ENCODE data around the gene TGM1. TPM values are rescaled to one million over a fixed set of nuclear protein-coding genes. Genes with fewer than 3 reads are reported as not detected.

The TGM1 gene
- total RNA-seq, 2 donors from 2014 or later = 0.40 to 3.9 TPM

DNA sequence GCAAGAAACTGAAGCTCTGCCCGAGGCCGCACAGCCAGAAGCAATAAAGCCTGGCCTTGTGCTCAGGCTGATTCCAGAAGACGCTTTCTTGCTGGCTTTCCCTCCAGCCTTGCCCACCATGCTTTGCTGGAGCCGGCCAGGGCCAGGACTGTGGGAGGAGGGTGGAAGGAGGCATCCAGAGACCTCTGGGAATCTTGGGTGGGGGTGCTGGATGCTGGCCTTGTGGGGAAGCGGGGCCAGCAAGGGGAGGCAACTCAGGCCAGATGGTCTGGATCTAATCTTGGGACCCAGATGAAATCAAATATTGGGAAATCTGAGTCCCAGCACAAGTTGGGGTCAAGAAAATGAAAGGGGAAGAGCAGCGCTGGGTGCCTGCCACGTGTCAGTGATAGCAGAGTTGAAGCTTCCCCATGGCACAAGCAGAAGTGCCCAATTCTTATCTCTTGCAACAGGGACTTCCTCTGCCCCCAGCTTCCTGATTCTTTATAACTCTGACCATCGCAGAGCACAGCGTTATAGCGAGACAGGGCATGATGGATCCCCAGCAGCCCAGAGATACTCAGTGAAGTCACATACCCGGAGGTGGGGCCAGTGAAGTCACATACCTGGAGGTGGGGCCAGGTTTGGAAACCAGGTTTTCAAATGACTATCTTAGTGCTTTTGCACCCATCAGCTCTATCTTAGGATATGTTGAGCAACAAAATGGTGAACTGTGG is 14.8 kb upstream of the TGM1 start:
- Histone ChIP-seq H3K9ac (ENCODE audit: low read depth in 2 of 2, low read length in 2 of 2) (no peak overlapping the region), H3K36me3 (no peaks in the 10 kb centered on the region), H3K27ac (peak overlapping the region; percentile 52), H3K27me3 (no peaks in the 10 kb centered on the region), H3K9me3 (no peaks in the 10 kb centered on the region), H3K4me1 (no peaks in the 10 kb centered on the region), H3K4me3 (no peak overlapping the region)
- intact Hi-C loops (cut with DNase I) = no loop called here
- DNase-seq = peak; percentile 29
- TF ChIP-seq, protein P1, sequence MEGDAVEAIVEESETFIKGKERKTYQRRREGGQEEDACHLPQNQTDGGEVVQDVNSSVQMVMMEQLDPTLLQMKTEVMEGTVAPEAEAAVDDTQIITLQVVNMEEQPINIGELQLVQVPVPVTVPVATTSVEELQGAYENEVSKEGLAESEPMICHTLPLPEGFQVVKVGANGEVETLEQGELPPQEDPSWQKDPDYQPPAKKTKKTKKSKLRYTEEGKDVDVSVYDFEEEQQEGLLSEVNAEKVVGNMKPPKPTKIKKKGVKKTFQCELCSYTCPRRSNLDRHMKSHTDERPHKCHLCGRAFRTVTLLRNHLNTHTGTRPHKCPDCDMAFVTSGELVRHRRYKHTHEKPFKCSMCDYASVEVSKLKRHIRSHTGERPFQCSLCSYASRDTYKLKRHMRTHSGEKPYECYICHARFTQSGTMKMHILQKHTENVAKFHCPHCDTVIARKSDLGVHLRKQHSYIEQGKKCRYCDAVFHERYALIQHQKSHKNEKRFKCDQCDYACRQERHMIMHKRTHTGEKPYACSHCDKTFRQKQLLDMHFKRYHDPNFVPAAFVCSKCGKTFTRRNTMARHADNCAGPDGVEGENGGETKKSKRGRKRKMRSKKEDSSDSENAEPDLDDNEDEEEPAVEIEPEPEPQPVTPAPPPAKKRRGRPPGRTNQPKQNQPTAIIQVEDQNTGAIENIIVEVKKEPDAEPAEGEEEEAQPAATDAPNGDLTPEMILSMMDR (IDR thresholded peaks at IDR 0.05) = no peak

DNA sequence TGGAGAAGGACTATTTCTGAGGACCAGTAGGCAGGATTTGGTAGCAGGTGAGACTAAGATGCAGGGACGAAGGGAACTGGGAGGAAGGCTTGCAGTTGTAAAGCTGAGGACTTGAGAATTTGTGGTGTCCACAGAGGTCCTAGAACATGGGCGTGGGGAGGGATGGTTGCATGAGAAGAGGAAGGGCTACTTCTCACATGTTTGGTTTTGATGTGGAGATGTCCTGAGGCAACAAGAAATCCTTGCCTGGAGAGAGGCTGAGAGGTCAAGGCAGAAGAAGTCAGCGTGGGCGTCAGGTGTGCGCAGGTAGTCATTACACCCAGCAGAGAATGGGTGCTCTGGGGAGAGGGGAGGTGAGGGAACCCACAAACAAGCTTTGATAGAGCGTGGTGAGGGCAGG is 14.1 kb upstream of the TGM1 start:
- Histone ChIP-seq H3K9me3 (no peaks in the 10 kb centered on the region), H3K27ac (peak overlapping the region; percentile 52), H3K36me3 (no peaks in the 10 kb centered on the region), H3K4me1 (no peaks in the 10 kb centered on the region), H3K4me3 (no peak overlapping the region), H3K9ac (ENCODE audit: low read depth in 2 of 2, low read length in 2 of 2) (no peak overlapping the region), H3K27me3 (no peaks in the 10 kb centered on the region)
- intact Hi-C loops (cut with DNase I) = no loop called here
- TF ChIP-seq, protein P1 (IDR thresholded peaks at IDR 0.05) = no peak
- DNase-seq = no peak

DNA sequence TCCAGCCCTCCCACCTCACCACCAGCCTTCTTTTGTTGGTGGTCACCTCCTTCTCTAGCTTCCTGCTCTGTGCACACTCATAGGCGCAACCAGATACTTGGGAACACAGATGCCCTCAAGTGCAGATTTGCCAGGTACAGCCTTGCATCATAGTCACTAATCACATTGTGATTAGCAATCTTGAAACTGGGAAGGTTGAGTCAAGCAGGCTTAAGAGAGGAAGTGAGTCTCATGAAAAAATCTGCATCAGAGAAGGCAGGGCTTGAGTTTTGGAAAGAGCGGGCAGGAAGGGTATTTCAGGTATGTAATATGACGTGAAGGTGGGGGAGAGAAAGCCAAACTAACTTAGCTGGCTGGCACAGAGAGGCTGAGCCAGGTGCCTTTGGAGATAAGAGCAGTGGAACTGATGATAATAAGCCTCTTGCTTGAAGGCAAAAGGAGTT is 11.1 kb upstream of the TGM1 start:
- no peak overlapping the region for H3K9ac ChIP-seq (ENCODE audit: low read depth in 2 of 2, low read length in 2 of 2)
- no peaks in the 10 kb centered on the region for H3K4me1 ChIP-seq
- no peaks in the 10 kb centered on the region for H3K9me3 ChIP-seq
- TF ChIP-seq, protein P1 (IDR thresholded peaks at IDR 0.05) = no peak
- no peaks in the 10 kb centered on the region for H3K27me3 ChIP-seq
- intact Hi-C loops (cut with DNase I) = no loop called here
- no peak overlapping the region for H3K4me3 ChIP-seq
- H3K36me3 ChIP-seq = no peaks in the 10 kb centered on the region
- no peak overlapping the region for H3K27ac ChIP-seq
- DNase-seq = no peak

DNA sequence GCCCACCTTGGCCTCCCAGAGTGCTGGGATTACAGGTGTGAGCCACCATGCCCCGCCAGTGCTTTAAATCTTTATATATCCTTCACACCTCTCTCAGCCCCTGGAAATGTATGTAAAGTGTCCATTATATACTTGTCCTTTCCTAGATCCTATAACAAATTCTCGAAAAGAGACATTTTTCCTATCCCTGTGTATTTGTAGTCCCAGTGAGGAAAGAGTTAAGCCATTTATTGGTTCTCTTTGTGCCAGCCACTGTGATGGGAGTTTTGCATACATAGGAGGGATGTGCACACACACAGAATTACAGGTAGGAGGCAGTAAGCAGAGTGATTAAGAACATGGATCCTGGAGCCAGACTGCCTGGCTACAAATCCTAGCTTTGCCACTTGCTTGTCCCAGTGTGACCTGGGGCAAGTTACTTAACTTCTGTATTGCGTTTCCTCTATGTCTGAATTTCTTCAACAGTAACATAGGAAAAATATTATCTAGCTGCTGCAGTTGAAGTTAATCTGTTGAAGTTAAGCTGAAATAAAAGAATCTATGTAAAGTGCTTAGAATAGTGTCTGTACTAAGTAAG is 10.5 kb upstream of the TGM1 start:
- TF ChIP-seq, protein P1 (IDR thresholded peaks at IDR 0.05) = no peak
- H3K4me1 ChIP-seq = no peaks in the 10 kb centered on the region
- no peak overlapping the region for H3K4me3 ChIP-seq
- H3K36me3 ChIP-seq = no peaks in the 10 kb centered on the region
- no peak overlapping the region for H3K27ac ChIP-seq
- H3K9ac ChIP-seq (ENCODE audit: low read depth in 2 of 2, low read length in 2 of 2) = no peak overlapping the region
- DNase-seq = no peak
- intact Hi-C loops (cut with DNase I) = no loop called here
- no peaks in the 10 kb centered on the region for H3K27me3 ChIP-seq
- H3K9me3 ChIP-seq = no peaks in the 10 kb centered on the region

DNA sequence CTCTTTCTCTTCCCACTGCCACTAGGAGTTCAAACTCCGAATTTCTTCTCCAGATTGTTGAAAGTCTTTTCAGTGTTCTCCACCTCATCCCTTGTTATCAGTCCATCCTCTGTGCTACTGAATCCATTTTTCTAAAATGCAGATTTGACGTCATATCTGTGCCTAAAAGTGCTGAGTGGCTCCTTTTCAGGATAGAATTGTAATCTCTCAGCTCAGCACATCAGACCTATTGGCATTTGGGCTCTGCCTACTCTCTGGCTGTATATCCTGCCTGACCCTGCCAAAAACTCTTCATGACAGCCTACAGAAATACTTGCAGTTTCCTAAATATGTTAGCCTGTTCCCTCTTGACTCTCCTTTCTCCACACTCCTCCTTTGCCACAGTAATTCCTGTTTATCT is 9.5 kb upstream of the TGM1 start:
- Histone ChIP-seq H3K4me1 (no peaks in the 10 kb centered on the region), H3K27ac (no peak overlapping the region), H3K4me3 (no peak overlapping the region), H3K36me3 (no peaks in the 10 kb centered on the region), H3K9me3 (no peaks in the 10 kb centered on the region), H3K9ac (ENCODE audit: low read depth in 2 of 2, low read length in 2 of 2) (no peak overlapping the region), H3K27me3 (no peaks in the 10 kb centered on the region)
- intact Hi-C loops (cut with DNase I) = no loop called here
- TF ChIP-seq, protein P1 (IDR thresholded peaks at IDR 0.05) = no peak
- DNase-seq = no peak
